Ishikawa (cell line): ENCODE results near the gene MACROD2.

Experiments used
- CEBPB ChIP-seq: IDR thresholded peaks from 2 replicates; pipeline ENCODE4 v1.6.1; 2012
- CREB1 ChIP-seq: IDR thresholded peaks from 2 replicates; pipeline ENCODE4 v1.6.1; 2012; ENCODE audit warnings: low read depth
- EGR1 ChIP-seq: IDR thresholded peaks from 2 replicates; pipeline ENCODE4 v1.6.1; 2012
- EP300 ChIP-seq: IDR thresholded peaks from 2 replicates; pipeline ENCODE4 v1.6.1; 2012; ENCODE audit warnings: borderline replicate concordance
- FOXM1 ChIP-seq: IDR thresholded peaks from 2 replicates; pipeline ENCODE4 v1.6.1; 2012; ENCODE audit warnings: low read depth, borderline replicate concordance
- NFIC ChIP-seq: IDR thresholded peaks from 2 replicates; pipeline ENCODE4 v1.6.1; 2012
- RAD21 ChIP-seq: IDR thresholded peaks from 2 replicates; pipeline ENCODE4 v1.6.1; 2012; ENCODE audit warnings: low read depth
- TAF1 ChIP-seq: IDR thresholded peaks from 2 replicates; pipeline ENCODE4 v1.6.1; 2012; ENCODE audit warnings: low read depth, mild to moderate bottlenecking
- TCF12 ChIP-seq: IDR thresholded peaks from 2 replicates; pipeline ENCODE4 v1.6.1; 2012; ENCODE audit warnings: low read depth
- TEAD4 ChIP-seq: IDR thresholded peaks from 2 replicates; pipeline ENCODE4 v1.6.1; 2012
- YY1 ChIP-seq: IDR thresholded peaks from 2 replicates; pipeline ENCODE4 v1.6.1; 2012; ENCODE audit warnings: low read depth
- ZBTB7A ChIP-seq: IDR thresholded peaks from 2 replicates; pipeline ENCODE4 v1.6.1; 2012; ENCODE audit warnings: low read depth
- TF ChIP-seq, protein P1 (sequence below): IDR thresholded peaks from 2 replicates; pipeline ENCODE4 v1.6.1; 2012
- TF ChIP-seq, protein P2 (sequence below): IDR thresholded peaks from 2 replicates; pipeline ENCODE4 v1.6.1; 2012
- TF ChIP-seq, protein P3 (sequence below): IDR thresholded peaks from 2 replicates; pipeline ENCODE4 v1.6.1; 2012; ENCODE audit warnings: low read depth, mild to moderate bottlenecking

The MACROD2 gene

DNA sequence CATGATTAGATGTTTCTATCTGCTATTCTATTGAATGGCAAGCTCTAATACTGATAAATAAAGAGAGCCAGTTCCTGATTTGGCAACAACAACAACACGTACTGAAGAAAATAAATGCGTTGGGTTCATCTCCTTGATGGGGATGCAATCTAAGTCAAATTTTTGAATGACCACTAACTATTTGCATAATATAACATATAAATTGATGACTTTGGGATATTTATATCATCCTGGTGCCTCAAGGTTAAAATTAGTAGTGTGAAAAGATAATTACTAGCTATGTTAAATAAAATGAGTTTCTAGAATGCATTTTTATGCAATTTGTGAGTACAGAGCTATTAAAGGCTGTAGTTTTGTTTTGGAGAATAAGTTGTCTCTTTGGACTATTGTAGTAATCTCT lies 1681.5 kb downstream of the MACROD2 start:
- TF ChIP-seq CEBPB (no peak), EGR1 (no peak), TEAD4 (no peak), NFIC (no peak), YY1 (no peak), CREB1 (no peak), ZBTB7A (no peak), TCF12 (no peak), RAD21 (no peak), FOXM1 (no peak)
- TF ChIP-seq, protein P1, sequence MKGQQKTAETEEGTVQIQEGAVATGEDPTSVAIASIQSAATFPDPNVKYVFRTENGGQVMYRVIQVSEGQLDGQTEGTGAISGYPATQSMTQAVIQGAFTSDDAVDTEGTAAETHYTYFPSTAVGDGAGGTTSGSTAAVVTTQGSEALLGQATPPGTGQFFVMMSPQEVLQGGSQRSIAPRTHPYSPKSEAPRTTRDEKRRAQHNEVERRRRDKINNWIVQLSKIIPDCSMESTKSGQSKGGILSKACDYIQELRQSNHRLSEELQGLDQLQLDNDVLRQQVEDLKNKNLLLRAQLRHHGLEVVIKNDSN, result no peak

DNA sequence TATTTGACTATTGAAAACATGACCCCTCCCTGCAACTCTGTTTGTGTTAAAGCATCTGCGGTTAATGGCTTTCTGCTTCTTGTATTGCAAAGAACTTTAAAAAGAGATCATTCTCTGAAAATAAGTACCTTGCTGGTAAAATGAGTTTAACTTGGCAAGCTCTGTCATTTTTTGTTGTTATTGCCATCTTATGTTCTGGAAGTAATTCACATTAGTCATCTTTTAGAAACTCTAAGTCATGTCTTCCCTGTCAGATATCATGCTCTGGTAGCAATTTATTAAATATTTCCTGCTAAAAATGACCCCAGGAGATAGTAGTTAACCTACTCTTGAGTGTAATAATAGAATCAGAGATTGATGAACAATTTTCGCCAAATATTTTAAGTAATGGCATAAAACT lies 1687.4 kb downstream of the MACROD2 start:
- no peak for TF ChIP-seq ZBTB7A
- TF ChIP-seq FOXM1, result no peak
- TF ChIP-seq, protein P2, sequence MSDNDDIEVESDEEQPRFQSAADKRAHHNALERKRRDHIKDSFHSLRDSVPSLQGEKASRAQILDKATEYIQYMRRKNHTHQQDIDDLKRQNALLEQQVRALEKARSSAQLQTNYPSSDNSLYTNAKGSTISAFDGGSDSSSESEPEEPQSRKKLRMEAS, result no peak
- TF ChIP-seq EP300, result no peak
- TF ChIP-seq TEAD4, result no peak
- no peak for TF ChIP-seq YY1
- TF ChIP-seq, protein P1, result no peak
- no peak for TF ChIP-seq NFIC
- TF ChIP-seq CEBPB, result no peak
- TF ChIP-seq RAD21, result no peak
- no peak for TF ChIP-seq EGR1
- TF ChIP-seq TAF1, result no peak
- TF ChIP-seq, protein P3, sequence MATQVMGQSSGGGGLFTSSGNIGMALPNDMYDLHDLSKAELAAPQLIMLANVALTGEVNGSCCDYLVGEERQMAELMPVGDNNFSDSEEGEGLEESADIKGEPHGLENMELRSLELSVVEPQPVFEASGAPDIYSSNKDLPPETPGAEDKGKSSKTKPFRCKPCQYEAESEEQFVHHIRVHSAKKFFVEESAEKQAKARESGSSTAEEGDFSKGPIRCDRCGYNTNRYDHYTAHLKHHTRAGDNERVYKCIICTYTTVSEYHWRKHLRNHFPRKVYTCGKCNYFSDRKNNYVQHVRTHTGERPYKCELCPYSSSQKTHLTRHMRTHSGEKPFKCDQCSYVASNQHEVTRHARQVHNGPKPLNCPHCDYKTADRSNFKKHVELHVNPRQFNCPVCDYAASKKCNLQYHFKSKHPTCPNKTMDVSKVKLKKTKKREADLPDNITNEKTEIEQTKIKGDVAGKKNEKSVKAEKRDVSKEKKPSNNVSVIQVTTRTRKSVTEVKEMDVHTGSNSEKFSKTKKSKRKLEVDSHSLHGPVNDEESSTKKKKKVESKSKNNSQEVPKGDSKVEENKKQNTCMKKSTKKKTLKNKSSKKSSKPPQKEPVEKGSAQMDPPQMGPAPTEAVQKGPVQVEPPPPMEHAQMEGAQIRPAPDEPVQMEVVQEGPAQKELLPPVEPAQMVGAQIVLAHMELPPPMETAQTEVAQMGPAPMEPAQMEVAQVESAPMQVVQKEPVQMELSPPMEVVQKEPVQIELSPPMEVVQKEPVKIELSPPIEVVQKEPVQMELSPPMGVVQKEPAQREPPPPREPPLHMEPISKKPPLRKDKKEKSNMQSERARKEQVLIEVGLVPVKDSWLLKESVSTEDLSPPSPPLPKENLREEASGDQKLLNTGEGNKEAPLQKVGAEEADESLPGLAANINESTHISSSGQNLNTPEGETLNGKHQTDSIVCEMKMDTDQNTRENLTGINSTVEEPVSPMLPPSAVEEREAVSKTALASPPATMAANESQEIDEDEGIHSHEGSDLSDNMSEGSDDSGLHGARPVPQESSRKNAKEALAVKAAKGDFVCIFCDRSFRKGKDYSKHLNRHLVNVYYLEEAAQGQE, result no peak
- no peak for TF ChIP-seq TCF12
- no peak for TF ChIP-seq CREB1

DNA sequence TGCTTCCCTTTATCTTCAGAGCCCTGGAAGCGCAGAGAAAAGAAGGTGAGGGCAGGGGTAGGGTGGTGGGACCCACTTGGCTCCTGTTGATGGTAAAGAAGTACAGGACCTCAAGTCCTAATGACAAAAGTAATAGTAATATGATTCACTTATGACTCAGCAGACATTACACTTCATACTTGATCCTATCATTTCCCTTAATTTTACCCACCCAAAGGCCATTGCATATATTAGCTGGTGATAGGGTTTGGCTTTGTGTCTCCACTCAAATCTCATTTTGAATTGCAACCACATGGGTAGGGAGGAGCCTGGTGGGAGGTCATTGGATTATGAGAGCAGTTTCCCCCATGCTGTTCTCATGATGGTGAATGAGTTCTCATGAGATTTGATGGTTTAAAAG lies 1697.3 kb downstream of the MACROD2 start:
- TF ChIP-seq NFIC, result no peak
- no peak for TF ChIP-seq CREB1
- no peak for TF ChIP-seq RAD21
- TF ChIP-seq FOXM1, result no peak
- TF ChIP-seq, protein P3, result no peak
- TF ChIP-seq, protein P1, result no peak
- TF ChIP-seq EGR1, result no peak
- no peak for TF ChIP-seq YY1
- TF ChIP-seq, protein P2, result no peak

DNA sequence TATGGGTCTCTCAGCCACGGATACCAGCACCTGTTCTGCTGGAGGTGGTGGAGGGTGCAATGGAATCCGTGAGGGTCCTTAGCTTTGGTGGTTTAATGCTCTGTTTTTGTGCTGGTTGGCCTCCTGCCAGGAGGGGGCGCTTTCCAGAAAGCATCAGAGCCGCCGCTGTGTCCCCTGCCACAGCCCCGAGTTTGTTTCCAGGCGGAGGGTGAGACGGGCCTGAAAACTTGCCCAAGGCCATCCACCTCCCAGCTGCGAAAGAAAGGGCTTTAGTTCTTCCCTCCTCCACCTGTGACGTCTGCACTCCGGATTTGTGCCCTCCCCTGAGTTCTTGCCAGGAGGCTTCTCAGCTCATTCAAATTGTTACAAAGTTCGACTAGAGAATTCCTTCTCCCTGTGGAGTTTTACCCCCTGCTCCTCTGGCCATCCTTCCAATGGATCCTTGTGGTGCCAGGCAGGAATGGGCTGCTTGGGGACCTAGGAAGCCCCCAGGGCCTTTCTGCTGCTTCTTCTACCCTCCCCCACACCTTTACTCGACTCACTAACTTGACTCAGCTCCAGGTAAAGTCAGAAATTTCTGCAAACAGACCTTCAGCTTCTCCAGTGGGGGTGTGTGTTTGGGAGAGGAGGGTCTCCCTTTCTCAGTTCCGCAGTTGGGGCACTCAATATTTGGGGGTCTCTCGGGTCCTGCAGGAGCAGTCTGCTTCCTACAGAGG lies 1704.3 kb downstream of the MACROD2 start:
- TF ChIP-seq, protein P1, result no peak
- TF ChIP-seq EP300 (no peak), TAF1 (no peak), YY1 (no peak), ZBTB7A (no peak), RAD21 (no peak), CREB1 (no peak), NFIC (no peak), TCF12 (no peak), CEBPB (no peak), FOXM1 (no peak), TEAD4 (no peak), EGR1 (no peak)
- TF ChIP-seq, protein P3, result no peak
- TF ChIP-seq, protein P2, result no peak
